Pancreas (tissue), 10 donors: Measurements from ENCODE around the gene RNF186. TPM values are rescaled to one million over a fixed set of nuclear protein-coding genes. Genes with fewer than 3 reads are reported as not detected.
"Not testable (repeated sequence)": the region's sequence is repeated elsewhere in the genome, so short reads cannot be mapped to it uniquely, and the experiment has no call there.

Experiments
- ATAC-seq, 4 donors: fragments of 200-7000 bp; cut with Tn5 transposase; one replicate each; pipeline versions ENCODE4 v1.8.0 to v1.9.1; 2020; ENCODE audit warnings: mild to moderate bottlenecking in 4 of 4, moderate library complexity in 4 of 4
- DNase-seq, 6 donors: peaks; one replicate each; pipeline ENCODE4 v3.0.0-alpha.2; 2020
- FAIRE-seq: peaks from 2 replicates; lab custom pipeline; 2012; peaks lifted over from hg19 to GRCh38; lab: Jason Lieb, UNC
- H3K27ac ChIP-seq, 4 donors: fragments of 200-600 bp; sonication (generic); 1 replicate in 3 of 4; 2 replicates in 1 of 4; pipeline versions ENCODE4 v1.5.0 to v1.8.0; 2020
- H3K27me3 ChIP-seq, 4 donors: fragments of 200-600 bp; one replicate each; pipeline ENCODE4 v1.8.0; 2021
- H3K36me3 ChIP-seq, 3 donors: fragments of 200-600 bp; sonication (generic) in 1 of 3; one replicate each; pipeline versions ENCODE4 v1.5.0 to v1.8.0; 2020 to 2021
- H3K4me1 ChIP-seq, 3 donors: fragments of 200-600 bp; one replicate each; pipeline ENCODE4 v1.8.0; 2021
- H3K4me3 ChIP-seq, 4 donors: fragments of 200-600 bp; sonication (generic) in 2 of 4; one replicate each; pipeline versions ENCODE4 v1.5.0 to v1.8.0; 2020 to 2021
- H3K9me3 ChIP-seq, 4 donors: fragments of 200-600 bp; one replicate each; pipeline ENCODE4 v1.8.0; 2021
- WGBS, 2 donors: extraction: QIAGEN DNeasy Blood & Tissue Kit; methylation state at CpG; one replicate each; pipeline ENCODE4 v1.1.7; 2013; 5-methylcytosine and 5-hydroxymethylcytosine counted together
- intact Hi-C, 3 donors: fragments of 100-400 bp; cut with DNase I; formaldehyde crosslinking; loops; one replicate each; pipeline versions ENCODE4 v1.11.1 to v1.14.2; 2022
- polyA plus RNA-seq, 2 donors: library from polyadenylated mRNA; stranded (reverse); fragments of 200-250 nt; gene quantifications; one replicate each; pipeline ENCODE4 v1.2.3, GENCODE V29; 2013
- total RNA-seq, 6 donors: library from RNA; stranded (reverse); fragmentation: NEBNext Ultra II Directional in 4 of 6; extraction: Animal tissue kit (Norgen Biotek cat#: 25700) in 4 of 6; gene quantifications; one replicate each; pipeline versions ENCODE4 v1.2.1 to v1.2.4, GENCODE V29; 2021 to 2023
- TF ChIP-seq, protein P1 (sequence below), 4 donors: fragments of 200-600 bp; sonication (generic) in 3 of 4; IDR thresholded peaks; one replicate each; pipeline versions ENCODE4 v1.5.0 to v1.8.0; 2021; ENCODE audit warnings: antibody characterized with exemption in 4 of 4
- donor health status: healthy with polysubstance abuse.
- donor health status: DM: no; HTN: no; CAD: no; lungs with moderate emphysema.
- donor health status: DM: no; HTN: no; CAD: no.
- donor health status: control.
- donor health status: control.
- donor health status: Bipolar disorder and iron deficiency.
- donor health status: DM: yes; HTN: yes; CAD: no.
- donor health status: DM: no; HTN: no; CAD: no.
- donor health status: DM: no; HTN: no; CAD: no.
- donor health status: DM: yes; HTN: yes; CAD: no.

RNF186 gene
- total and polyA plus RNA-seq, 8 donors = 13.2 to 29.6 (median 24.0) TPM

DNA sequence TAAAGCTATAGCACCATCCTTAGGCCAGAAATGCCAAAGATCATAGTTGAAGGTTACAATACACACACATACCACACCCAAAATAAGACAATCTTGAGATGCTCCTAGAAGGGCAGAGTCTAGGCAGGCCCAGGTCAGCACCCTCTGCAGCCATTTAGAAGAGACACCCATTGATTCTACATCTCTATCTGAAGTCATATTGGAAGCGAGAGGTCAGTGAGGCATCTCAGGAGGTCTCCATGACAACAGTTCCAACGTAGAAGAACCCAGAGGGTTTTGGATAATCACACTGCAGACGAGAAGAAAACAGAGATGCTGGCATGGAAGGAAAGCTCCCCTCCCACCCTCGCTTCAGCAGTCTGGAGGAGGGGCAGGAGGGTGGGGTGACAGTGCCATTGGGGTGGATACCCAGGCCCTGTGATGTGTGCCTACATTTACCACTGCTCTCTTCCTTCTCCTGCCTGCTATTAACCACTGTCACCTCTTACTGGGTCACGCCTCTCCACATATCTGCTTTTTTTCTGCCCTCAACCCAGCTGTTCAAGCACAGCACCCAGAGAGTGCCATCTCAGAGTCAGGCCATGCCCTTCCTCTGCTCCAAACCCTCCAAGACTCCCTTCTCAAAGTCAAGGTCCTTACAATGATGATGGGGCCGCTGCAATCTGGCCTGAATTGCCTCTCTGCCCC, 21.6 kb downstream of the RNF186 start:
- no peak for ATAC-seq
- H3K4me1 ChIP-seq = no peaks in the 10 kb centered on the region
- H3K9me3 ChIP-seq = no peaks in the 10 kb centered on the region
- H3K36me3 ChIP-seq = peaks cover 0 to 5% (median 0%) of the 10 kb centered on the region in 3 donors
- no peaks in the 10 kb centered on the region for H3K27me3 ChIP-seq
- no peak overlapping the region for H3K27ac ChIP-seq
- intact Hi-C loops = no loop called here
- no peak for DNase-seq
- TF ChIP-seq, protein P1, sequence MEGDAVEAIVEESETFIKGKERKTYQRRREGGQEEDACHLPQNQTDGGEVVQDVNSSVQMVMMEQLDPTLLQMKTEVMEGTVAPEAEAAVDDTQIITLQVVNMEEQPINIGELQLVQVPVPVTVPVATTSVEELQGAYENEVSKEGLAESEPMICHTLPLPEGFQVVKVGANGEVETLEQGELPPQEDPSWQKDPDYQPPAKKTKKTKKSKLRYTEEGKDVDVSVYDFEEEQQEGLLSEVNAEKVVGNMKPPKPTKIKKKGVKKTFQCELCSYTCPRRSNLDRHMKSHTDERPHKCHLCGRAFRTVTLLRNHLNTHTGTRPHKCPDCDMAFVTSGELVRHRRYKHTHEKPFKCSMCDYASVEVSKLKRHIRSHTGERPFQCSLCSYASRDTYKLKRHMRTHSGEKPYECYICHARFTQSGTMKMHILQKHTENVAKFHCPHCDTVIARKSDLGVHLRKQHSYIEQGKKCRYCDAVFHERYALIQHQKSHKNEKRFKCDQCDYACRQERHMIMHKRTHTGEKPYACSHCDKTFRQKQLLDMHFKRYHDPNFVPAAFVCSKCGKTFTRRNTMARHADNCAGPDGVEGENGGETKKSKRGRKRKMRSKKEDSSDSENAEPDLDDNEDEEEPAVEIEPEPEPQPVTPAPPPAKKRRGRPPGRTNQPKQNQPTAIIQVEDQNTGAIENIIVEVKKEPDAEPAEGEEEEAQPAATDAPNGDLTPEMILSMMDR (IDR thresholded peaks at IDR 0.05) = no peak
- no peak overlapping the region for H3K4me3 ChIP-seq
- WGBS, 2 donors = 86 to 89% methylated on average over 6 of the region's 6 CpGs
- FAIRE-seq = no peak

DNA sequence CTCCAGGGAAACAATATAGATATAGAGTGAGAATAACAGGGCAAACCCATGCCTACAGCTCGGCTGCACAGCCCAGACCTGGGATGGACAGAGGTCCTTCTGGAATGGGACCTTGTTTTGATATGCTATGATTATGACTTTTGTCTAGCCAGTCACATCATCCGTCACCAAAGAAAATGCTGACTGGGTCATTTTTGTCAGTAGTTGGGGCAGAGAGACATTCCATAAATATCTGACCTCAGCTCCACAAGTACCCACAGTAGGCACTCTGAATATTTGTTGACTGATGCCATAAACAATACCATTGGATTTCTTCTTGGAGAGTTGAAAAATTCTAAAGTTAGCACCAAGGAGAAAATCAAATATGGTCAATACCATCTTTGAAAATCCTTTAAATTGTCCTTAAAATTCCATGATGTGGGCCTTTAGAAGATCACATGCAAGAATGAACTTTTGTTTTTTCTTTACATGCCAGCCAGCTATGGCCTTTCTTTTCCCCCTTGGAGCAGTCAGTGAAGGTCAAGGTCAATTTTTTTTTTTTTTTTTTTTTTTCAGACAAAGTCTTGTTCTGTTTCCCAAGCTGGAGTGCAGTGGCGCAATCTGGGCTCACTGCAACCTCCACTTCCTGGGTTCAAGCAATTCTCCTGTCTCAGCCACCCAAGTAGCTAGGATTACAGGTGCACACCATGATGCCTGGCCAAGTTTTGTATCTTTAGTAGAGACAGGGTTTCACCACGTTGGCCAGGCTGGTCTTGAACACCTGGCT, 22.7 kb downstream of the RNF186 start:
- TF ChIP-seq, protein P1 (IDR thresholded peaks at IDR 0.05) = no peak
- intact Hi-C loops = no loop called here
- peaks cover 0 to 5% (median 0%) of the 10 kb centered on the region in 3 donors for H3K36me3 ChIP-seq
- ATAC-seq (no peak), DNase-seq (no peak), FAIRE-seq (no peak)
- no peak overlapping the region for H3K27ac ChIP-seq
- no peaks in the 10 kb centered on the region for H3K9me3 ChIP-seq
- 85 to 95% methylated on average over 4 of the region's 4 CpGs for whole genome bisulfite sequencing, 2 donors
- H3K4me1 ChIP-seq = no peaks in the 10 kb centered on the region
- no peak overlapping the region for H3K4me3 ChIP-seq
- H3K27me3 ChIP-seq = no peaks in the 10 kb centered on the region

DNA sequence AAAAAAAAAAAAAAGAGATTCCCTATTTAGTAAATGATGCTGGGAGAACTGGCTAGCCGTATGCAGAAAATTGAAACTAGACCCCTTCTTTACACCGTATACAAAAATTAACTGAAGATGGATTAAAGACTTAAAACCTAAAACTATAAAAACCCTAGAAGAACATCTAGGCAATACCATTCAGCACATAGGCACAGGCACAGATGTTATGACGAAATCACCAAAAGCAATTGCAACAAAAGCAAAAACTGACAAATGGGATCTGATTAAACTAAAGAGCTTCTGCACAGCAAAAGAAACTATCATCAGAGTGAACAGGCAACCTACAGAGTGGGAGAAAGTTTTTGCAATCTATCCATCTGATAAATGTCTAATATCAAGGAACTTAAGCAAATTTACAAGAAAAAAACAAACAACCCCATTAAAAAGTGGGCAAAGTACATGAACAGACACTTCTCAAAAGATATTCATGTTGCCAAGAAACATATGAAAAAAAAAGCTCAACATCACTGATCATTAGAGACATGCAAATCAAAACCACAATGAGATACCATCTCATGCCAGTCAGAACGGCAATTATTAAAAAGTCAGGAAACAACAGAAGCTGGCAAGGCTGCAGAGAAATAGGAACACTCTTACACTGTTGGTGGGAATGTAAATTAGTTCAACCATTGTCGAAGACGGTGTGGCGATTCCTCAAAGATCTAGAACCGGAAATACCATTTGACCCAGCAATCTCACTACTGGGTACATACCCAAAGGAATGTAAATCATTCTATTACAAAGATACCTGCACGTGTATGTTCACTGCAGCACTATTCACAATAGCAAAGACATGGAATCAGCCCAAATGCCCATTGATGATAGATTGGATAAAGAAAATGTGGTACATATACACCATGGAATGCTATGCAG, 24.8 kb downstream of the RNF186 start:
- intact Hi-C loops, FAIRE-seq, H3K27ac ChIP-seq, H3K4me3 ChIP-seq, DNase-seq, H3K9me3 ChIP-seq, H3K4me1 ChIP-seq, ATAC-seq, H3K27me3 ChIP-seq: not testable (repeated sequence)
- 92 to 94% methylated on average over 9 of the region's 9 CpGs for WGBS, 2 donors
- H3K36me3 ChIP-seq = peaks cover 0 to 10% (median 0%) of the 10 kb centered on the region in 3 donors

DNA sequence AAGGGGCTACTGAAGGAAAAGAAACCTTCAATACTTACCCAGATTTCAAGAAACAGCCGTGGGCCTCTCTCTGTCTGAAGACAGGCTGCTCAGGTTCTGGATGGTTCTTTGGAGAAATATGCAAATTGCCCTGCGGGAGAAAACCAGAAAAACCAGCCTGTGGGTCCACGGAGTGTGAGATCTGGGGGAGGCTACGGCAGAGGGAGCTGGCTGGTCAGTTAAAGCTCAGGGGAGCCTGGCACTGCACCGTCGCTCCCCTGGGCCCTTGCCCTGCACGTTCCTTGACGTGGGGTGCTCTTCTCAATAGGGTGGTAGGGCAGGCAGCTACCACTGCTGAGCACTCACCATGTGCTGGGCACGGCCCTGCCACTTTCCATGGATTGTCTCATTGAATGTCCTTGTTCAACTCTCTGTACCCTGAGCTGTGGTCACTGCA, 28.1 kb downstream of the RNF186 start:
- Histone ChIP-seq H3K36me3 (peaks cover 0 to 10% (median 0%) of the 10 kb centered on the region in 3 donors), H3K4me3 (no peak overlapping the region), H3K27me3 (no peaks in the 10 kb centered on the region), H3K9me3 (no peaks in the 10 kb centered on the region), H3K27ac (no peak overlapping the region), H3K4me1 (peaks cover 0 to 4% (median 0%) of the 10 kb centered on the region in 3 donors)
- TF ChIP-seq, protein P1 (IDR thresholded peaks at IDR 0.05) = no peak
- WGBS, 2 donors = 24 to 25% methylated on average over 9 of the region's 9 CpGs
- ATAC-seq (peak; percentile 53 to 94 (median 70)), FAIRE-seq (no peak), DNase-seq (peak in 2 of 6 donors; percentile 26 to 43)
- intact Hi-C loops = no loop called here

DNA sequence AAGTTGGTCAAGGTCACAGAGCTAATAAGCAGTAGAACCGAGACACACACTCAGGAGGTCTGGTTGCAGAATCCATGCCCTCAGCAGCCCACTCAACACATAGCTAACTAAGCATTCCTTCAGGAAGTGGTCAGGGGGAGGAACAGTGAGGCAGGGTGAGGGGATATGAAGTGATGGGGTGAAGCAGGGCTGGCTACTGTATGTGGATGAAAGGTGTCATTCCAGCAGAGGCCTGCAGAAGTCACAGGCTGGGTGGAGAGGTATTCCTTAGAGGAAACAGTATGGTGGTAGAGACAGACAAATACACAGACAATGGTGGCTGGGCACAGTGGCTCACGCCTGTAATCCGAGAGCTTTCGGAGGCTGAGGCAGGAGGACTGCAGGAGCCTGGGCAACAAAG, 29.4 kb downstream of the RNF186 start:
- H3K36me3 ChIP-seq = peaks cover 0 to 10% (median 0%) of the 10 kb centered on the region in 3 donors
- DNase-seq = no peak
- WGBS, 2 donors = 69 to 71% methylated on average over 4 of the region's 4 CpGs

More for the DNA sequence above, 29.4 kb downstream of the RNF186 start:
- H3K4me3 ChIP-seq = no peak overlapping the region
- intact Hi-C loops = no loop called here
- H3K4me1 ChIP-seq = peaks cover 0 to 4% (median 0%) of the 10 kb centered on the region in 3 donors
- no peak for ATAC-seq
- no peaks in the 10 kb centered on the region for H3K27me3 ChIP-seq
- no peaks in the 10 kb centered on the region for H3K9me3 ChIP-seq
- TF ChIP-seq, protein P1 (IDR thresholded peaks at IDR 0.05) = no peak
- no peak for FAIRE-seq
- H3K27ac ChIP-seq = no peak overlapping the region
